Stomach (tissue), 9 donors: ENCODE measurements around the gene SHISA6. TPM values are rescaled to one million over a fixed set of nuclear protein-coding genes. Genes with fewer than 3 reads are reported as not detected.

ENCODE experiments used
- DNase-seq, 2 donors: peaks; one replicate each; pipeline versions ENCODE4 v3.0.0 to v3.0.0-alpha.2; 2013 to 2019
- H3K27ac ChIP-seq, 5 donors: fragments of 200-600 bp in 4 of 5; sonication (generic) in 4 of 5; one replicate each; pipeline ENCODE4 v1.5.1; 2013 to 2019; ENCODE audit warnings: mild to moderate bottlenecking in 1 of 5, moderate library complexity in 1 of 5
- H3K27me3 ChIP-seq, 3 donors: fragments of 200-600 bp; sonication (generic); one replicate each; pipeline ENCODE4 v1.5.1; 2017 to 2019; ENCODE audit warnings: mixed run types in 1 of 3
- H3K36me3 ChIP-seq, 4 donors: fragments of 200-600 bp; sonication (generic); 1 replicate in 3 of 4; 2 replicates in 1 of 4; pipeline ENCODE4 v1.5.1; 2016 to 2019
- H3K4me1 ChIP-seq, 4 donors: fragments of 200-600 bp; sonication (generic); one replicate each; pipeline ENCODE4 v1.5.1; 2016 to 2019
- H3K4me3 ChIP-seq, 4 donors: fragments of 200-600 bp; sonication (generic) in 3 of 4; one replicate each; pipeline ENCODE4 v1.5.1; 2016 to 2019; ENCODE audit warnings: mild to moderate bottlenecking in 1 of 4
- H3K9me3 ChIP-seq, 4 donors: fragments of 200-600 bp; sonication (generic); one replicate each; pipeline ENCODE4 v1.5.1; 2016 to 2019
- EP300 ChIP-seq: sonication (generic); formaldehyde crosslinking; IDR thresholded peaks from one replicate; pipeline ENCODE4 v1.6.1; 2017; ENCODE audit warnings: antibody characterized with exemption
- POLR2A ChIP-seq, 4 donors: fragments of 450-650 bp; IDR thresholded peaks; one replicate each; pipeline ENCODE4 v1.6.1; 2016; ENCODE audit warnings: antibody characterized with exemption in 4 of 4, control low read depth in 2 of 4, mild to moderate bottlenecking in 1 of 4, moderate library complexity in 1 of 4
- POLR2AphosphoS5 ChIP-seq, 3 donors: sonication (generic); formaldehyde crosslinking; IDR thresholded peaks; one replicate each; pipeline ENCODE4 v1.6.1; 2016; ENCODE audit warnings: antibody characterized with exemption in 3 of 3
- WGBS, 5 donors: extraction: QIAGEN DNeasy Blood & Tissue Kit in 3 of 5; methylation state at CpG; one replicate each; pipeline versions ENCODE4 v1.1.5 to v1.1.7; 2013 to 2018; 5-methylcytosine and 5-hydroxymethylcytosine counted together
- intact Hi-C: fragments of 100-400 bp; cut with DNase I; formaldehyde crosslinking; loops from one replicate; pipeline ENCODE4 v1.15.1; 2023; ENCODE audit warnings: low total_unique reads
- polyA plus RNA-seq, 3 donors: library from polyadenylated mRNA; stranded (reverse); fragments of 200-250 nt; gene quantifications; one replicate each; pipeline ENCODE4 v1.2.3, GENCODE V29; 2013
- total RNA-seq, 5 donors: library from RNA; depleted of rRNA; stranded (reverse); fragments of >200 nt; gene quantifications; one replicate each; pipeline versions ENCODE4 v1.1.0 to v1.2.3, GENCODE V29; 2014 to 2016
- TF ChIP-seq, protein P1 (sequence below), 7 experiments: fragments of 450-650 bp in 4 of 7; fragments of 200-600 bp in 3 of 7; sonication (generic) in 3 of 7; IDR thresholded peaks; one replicate each; pipeline ENCODE4 v1.5.1; 2016 to 2019; ENCODE audit warnings: antibody characterized with exemption in 7 of 7, control low read depth in 2 of 7, mild to moderate bottlenecking in 1 of 7
- donor health status: healthy with polysubstance abuse.
- donor health status: Bipolar disorder and iron deficiency.
- donor health status: healthy.

The SHISA6 gene
- total and polyA plus RNA-seq, 8 donors, result 0.15 to 3.6 (median 1.3) TPM; not detected in 1

DNA sequence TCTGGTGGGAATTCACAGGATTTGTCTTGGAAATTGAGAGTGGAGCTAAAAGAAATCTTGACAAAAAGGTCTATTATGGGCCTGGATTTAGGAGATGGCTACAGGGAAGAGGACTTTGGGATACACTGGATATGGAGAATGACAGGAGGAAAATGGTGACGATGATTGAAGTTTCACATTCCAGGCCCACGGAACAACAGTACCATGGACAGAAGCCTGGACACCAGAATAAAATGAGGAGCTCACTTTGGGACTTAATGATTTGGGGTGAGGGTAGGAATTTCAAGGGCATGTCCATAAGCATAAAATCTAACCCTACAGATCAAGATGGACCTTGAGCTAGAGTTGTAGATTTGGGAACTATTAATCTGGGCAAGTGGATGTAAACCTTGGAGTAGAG, 309.4 kb downstream of the SHISA6 start:
- TF ChIP-seq POLR2AphosphoS5 (IDR thresholded peaks at IDR 0.05) (no peak), EP300 (no peak)
- no peaks in the 10 kb centered on the region for H3K9me3 ChIP-seq
- WGBS, 5 donors, result 88 to 94% (median 92%) methylated on average over 2 of the region's 2 CpGs

DNA sequence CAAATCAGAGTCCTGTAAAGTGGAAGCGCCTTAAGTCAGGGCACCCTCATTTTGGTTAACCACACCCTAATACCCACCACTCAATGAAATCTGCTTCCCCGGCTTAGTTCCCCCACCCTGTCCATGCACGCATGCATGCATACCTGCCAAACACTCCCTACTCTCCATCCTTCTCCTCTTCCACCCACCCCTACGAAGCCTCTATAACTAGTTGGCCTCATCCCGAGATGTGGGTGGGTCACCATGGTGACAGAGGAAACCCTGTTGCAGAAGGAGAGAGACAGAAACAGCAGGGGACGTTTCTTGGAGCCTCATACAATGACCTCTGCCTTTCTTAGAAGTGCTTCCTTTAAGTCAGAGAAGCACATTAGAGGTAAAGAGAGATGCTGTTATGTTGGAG, 310.4 kb downstream of the SHISA6 start:
- Histone ChIP-seq H3K4me1 (no peaks in the 10 kb centered on the region), H3K9me3 (no peaks in the 10 kb centered on the region), H3K27me3 (no peaks in the 10 kb centered on the region), H3K4me3 (no peak overlapping the region), H3K36me3 (no peaks in the 10 kb centered on the region), H3K27ac (no peak overlapping the region)
- DNase-seq, result no peak
- intact Hi-C loops, result no loop called here
- TF ChIP-seq EP300 (no peak), POLR2AphosphoS5 (IDR thresholded peaks at IDR 0.05) (no peak), POLR2A (IDR thresholded peaks at IDR 0.05) (no peak)
- TF ChIP-seq, protein P1, sequence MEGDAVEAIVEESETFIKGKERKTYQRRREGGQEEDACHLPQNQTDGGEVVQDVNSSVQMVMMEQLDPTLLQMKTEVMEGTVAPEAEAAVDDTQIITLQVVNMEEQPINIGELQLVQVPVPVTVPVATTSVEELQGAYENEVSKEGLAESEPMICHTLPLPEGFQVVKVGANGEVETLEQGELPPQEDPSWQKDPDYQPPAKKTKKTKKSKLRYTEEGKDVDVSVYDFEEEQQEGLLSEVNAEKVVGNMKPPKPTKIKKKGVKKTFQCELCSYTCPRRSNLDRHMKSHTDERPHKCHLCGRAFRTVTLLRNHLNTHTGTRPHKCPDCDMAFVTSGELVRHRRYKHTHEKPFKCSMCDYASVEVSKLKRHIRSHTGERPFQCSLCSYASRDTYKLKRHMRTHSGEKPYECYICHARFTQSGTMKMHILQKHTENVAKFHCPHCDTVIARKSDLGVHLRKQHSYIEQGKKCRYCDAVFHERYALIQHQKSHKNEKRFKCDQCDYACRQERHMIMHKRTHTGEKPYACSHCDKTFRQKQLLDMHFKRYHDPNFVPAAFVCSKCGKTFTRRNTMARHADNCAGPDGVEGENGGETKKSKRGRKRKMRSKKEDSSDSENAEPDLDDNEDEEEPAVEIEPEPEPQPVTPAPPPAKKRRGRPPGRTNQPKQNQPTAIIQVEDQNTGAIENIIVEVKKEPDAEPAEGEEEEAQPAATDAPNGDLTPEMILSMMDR (IDR thresholded peaks at IDR 0.05), result no peak
- WGBS, 5 donors, result 71 to 81% (median 72%) methylated on average over 6 of the region's 6 CpGs

More for the DNA sequence above, 309.4 kb downstream of the SHISA6 start:
- no peak for DNase-seq
- no peaks in the 10 kb centered on the region for H3K36me3 ChIP-seq
- H3K4me3 ChIP-seq, result no peak overlapping the region
- no peaks in the 10 kb centered on the region for H3K4me1 ChIP-seq
- no peak overlapping the region for H3K27ac ChIP-seq
- no peaks in the 10 kb centered on the region for H3K27me3 ChIP-seq
- intact Hi-C loops, result no loop called here

DNA sequence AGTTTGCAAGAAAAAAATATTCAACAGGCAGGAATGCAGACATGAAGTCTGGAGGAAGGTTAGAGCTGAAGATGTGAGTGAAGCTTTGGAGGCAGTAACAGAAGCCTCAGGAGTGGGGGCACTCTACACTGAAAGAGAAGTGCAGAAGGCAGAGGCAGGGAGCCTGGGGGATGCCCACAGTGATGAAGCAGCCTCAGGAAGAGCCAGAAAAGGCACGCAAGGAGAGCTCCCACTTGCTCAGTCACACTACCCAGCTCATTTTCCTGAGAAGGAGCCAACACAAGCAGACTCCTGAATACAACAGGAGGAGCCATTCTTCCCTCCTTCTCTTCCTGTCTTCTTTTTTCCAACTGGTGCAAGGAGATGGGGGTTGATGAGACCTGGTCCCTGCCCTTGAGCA, 312.1 kb downstream of the SHISA6 start:
- no peak overlapping the region for H3K4me3 ChIP-seq

DNA sequence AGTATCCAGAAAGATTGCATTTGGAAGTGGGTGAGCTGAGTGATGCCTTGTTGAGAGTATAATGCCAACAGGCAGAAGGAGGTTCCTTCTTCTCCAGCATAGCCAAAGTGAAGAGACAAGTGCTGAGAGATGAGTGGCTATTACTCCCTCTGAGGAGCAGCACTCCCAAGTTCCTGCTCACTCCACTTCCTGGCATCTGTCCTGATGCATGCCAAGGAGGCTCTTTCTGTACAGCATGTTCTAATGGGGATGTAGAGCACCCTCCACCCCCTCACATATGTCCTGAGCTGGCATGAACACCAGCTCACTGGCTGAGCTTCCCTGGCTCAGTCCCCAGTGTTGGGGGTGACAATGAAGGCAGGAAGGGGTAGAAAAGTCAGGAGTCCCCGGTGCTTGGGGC, 313.0 kb downstream of the SHISA6 start:
- Histone ChIP-seq H3K27me3 (no peaks in the 10 kb centered on the region), H3K27ac (no peak overlapping the region), H3K36me3 (no peaks in the 10 kb centered on the region), H3K9me3 (no peaks in the 10 kb centered on the region), H3K4me1 (no peaks in the 10 kb centered on the region), H3K4me3 (no peak overlapping the region)
- no peak for TF ChIP-seq POLR2A (IDR thresholded peaks at IDR 0.05)
- intact Hi-C loops, result no loop called here
- WGBS, 5 donors, result 40 to 89% (median 68%) methylated on average over 1 of the region's 1 CpG
- DNase-seq, result no peak

More for the DNA sequence above, 312.1 kb downstream of the SHISA6 start:
- Histone ChIP-seq H3K27ac (no peak overlapping the region), H3K9me3 (no peaks in the 10 kb centered on the region), H3K27me3 (no peaks in the 10 kb centered on the region), H3K4me1 (no peaks in the 10 kb centered on the region), H3K36me3 (no peaks in the 10 kb centered on the region)
- intact Hi-C loops, result no loop called here
- no peak for DNase-seq
- TF ChIP-seq POLR2A (IDR thresholded peaks at IDR 0.05), result no peak
- TF ChIP-seq, protein P1 (IDR thresholded peaks at IDR 0.05), result no peak
- TF ChIP-seq POLR2AphosphoS5 (IDR thresholded peaks at IDR 0.05), result no peak
- TF ChIP-seq EP300, result no peak
- WGBS, 5 donors, result 64 to 75% (median 69%) methylated on average over 1 of the region's 1 CpG

DNA sequence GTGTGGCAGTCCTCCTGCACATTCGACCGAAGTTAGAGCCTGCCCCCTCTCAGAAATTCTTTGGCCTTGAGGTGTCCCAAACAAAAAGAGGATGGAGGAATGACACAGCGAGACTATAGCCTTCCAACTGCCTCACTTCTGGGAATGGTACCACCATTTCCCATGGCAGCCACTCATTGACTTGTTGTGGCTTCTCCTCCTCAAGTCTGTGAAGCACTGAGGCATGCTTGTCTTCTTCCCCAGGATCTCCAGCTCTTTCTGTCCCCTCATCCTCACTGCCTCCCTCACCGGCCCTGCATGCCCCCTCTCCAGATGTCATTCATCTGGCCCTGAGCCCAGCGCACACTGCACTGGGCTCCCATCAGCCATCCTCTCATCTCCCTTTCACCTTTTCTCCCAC, 313.5 kb downstream of the SHISA6 start:
- no peaks in the 10 kb centered on the region for H3K27me3 ChIP-seq
- no peak for DNase-seq
- TF ChIP-seq, protein P1 (IDR thresholded peaks at IDR 0.05), result no peak
- TF ChIP-seq POLR2A (IDR thresholded peaks at IDR 0.05) (no peak), POLR2AphosphoS5 (IDR thresholded peaks at IDR 0.05) (no peak), EP300 (no peak)
- intact Hi-C loops, result no loop called here
- no peak overlapping the region for H3K27ac ChIP-seq
- H3K4me3 ChIP-seq, result no peak overlapping the region
- no peaks in the 10 kb centered on the region for H3K4me1 ChIP-seq
- no peaks in the 10 kb centered on the region for H3K9me3 ChIP-seq
- WGBS, 5 donors, result 76 to 94% (median 88%) methylated on average over 5 of the region's 5 CpGs
- no peaks in the 10 kb centered on the region for H3K36me3 ChIP-seq
